Aorta (tissue), 5 donors: ENCODE measurements around the gene CMKLR1. TPM values are rescaled to one million over a fixed set of nuclear protein-coding genes. Genes with fewer than 3 reads are reported as not detected.

Experiments used
- ATAC-seq: fragments of 200-7000 bp; cut with Tn5 transposase; one replicate; pipeline ENCODE4 v1.9.1; 2022; ENCODE audit warnings: moderate library complexity; ENCODE audit not compliant: low FRiP score
- DNase-seq, 2 donors: peaks; one replicate each; pipeline ENCODE4 v3.0.0-alpha.2; 2020
- H3K27ac ChIP-seq, 2 donors: one replicate each; pipeline ENCODE4 v1.5.1; 2013; ENCODE audit warnings: low read length in 2 of 2, mild to moderate bottlenecking in 2 of 2, moderate library complexity in 2 of 2, control low read depth in 1 of 2, inconsistent platforms in 1 of 2, low read depth in 1 of 2
- H3K27me3 ChIP-seq, 2 donors: one replicate each; pipeline ENCODE4 v1.6.1; 2013; ENCODE audit warnings: control low read depth in 1 of 2, low read length in 1 of 2, mild to moderate bottlenecking in 1 of 2, moderate library complexity in 1 of 2; ENCODE audit not compliant: insufficient read depth in 2 of 2, control insufficient read depth in 1 of 2
- H3K36me3 ChIP-seq, 2 donors: one replicate each; pipeline ENCODE4 v1.6.1; 2013; ENCODE audit warnings: control low read depth in 1 of 2, low read length in 1 of 2, mild to moderate bottlenecking in 1 of 2; ENCODE audit not compliant: insufficient read depth in 2 of 2, control insufficient read depth in 1 of 2
- H3K4me1 ChIP-seq, 2 donors: one replicate each; pipeline ENCODE4 v1.6.1; 2013; ENCODE audit warnings: low read length in 2 of 2, control low read depth in 1 of 2, mild to moderate bottlenecking in 1 of 2, moderate library complexity in 1 of 2; ENCODE audit not compliant: insufficient read depth in 2 of 2, control insufficient read depth in 1 of 2
- H3K4me3 ChIP-seq, 2 donors: one replicate each; pipeline ENCODE4 v1.5.1; 2013; ENCODE audit warnings: low read length in 2 of 2, control low read depth in 1 of 2, mild to moderate bottlenecking in 1 of 2
- H3K9me3 ChIP-seq: one replicate; pipeline ENCODE4 v1.6.1; 2013; ENCODE audit warnings: mild to moderate bottlenecking, low read length; ENCODE audit not compliant: control insufficient read depth
- WGBS, 2 donors: extraction: QIAGEN DNeasy Blood & Tissue Kit; methylation state at CpG; one replicate each; pipeline ENCODE4 v1.1.7; 2013; 5-methylcytosine and 5-hydroxymethylcytosine counted together
- intact Hi-C, 2 donors: fragments of 100-400 bp; cut with DNase I; formaldehyde crosslinking; loops; one replicate each; pipeline versions ENCODE4 v1.14.2 to v1.15.0; 2022
- polyA plus RNA-seq, 2 donors: library from polyadenylated mRNA; stranded (reverse); fragments of 200-250 nt; gene quantifications; one replicate each; pipeline ENCODE4 v1.2.3, GENCODE V29; 2013
- total RNA-seq, 2 donors: library from RNA; stranded (reverse); fragmentation: NEBNext Ultra II Directional; extraction: Animal tissue kit (Norgen Biotek cat#: 25700); gene quantifications; one replicate each; pipeline ENCODE4 v1.2.1, GENCODE V29; 2021
- donor health status: healthy with polysubstance abuse.
- donor health status: Bipolar disorder and iron deficiency.
- donor health status: DM: no; HTN: no; CAD: no.
- donor health status: DM: no; HTN: no; CAD: no.
- donor health status: DM: yes; HTN: yes; CAD: no.

CMKLR1 gene
- total and polyA plus RNA-seq, 4 donors, result 9.1 to 55.4 (median 26.8) TPM

DNA sequence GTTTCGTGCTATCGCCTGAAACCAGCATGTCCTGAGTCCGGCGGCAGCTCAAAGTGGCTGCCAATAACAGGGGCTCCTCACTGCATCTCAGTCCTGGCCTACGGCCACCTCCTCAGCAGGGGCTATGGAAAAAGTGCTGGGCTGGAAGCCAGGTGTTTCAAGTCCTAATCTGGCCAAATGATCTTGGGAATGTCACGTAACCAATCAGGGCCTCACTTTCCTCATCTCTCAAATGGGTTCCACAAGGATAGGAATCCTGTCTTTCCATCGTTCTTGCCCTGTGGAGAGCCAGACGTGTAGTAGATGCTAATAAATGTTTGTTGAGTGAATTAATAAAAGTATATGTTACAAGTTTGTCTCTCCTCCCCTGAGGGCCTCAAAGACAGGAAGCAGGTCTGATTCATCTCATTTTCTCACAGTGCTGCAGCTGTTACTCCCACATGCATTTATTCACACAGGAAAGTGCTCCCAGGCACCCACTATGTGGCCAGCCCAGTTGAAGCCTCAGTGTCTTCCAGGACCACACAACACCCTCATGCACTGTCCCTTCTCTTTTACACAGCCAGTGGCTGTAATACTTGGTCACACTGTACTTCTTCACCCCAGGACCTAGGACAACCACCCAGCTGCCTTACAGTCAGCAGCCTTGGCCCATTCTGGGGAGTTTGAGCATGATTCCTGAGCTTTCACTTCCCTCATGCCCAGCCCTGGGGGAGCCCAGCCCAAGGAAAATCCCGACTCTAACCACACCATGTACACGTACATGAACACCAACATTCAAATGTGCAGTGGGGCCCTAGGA, 5.0 kb downstream of the CMKLR1 start:
- Histone ChIP-seq H3K9me3 (no peaks in the 10 kb centered on the region), H3K36me3 (no peaks in the 10 kb centered on the region), H3K4me1 (peaks cover 2 to 4% of the 10 kb centered on the region in 2 donors), H3K27ac (no peak overlapping the region), H3K4me3 (no peak overlapping the region), H3K27me3 (no peaks in the 10 kb centered on the region)
- DNase-seq (peak; percentile 34 to 60), ATAC-seq (no peak)
- intact Hi-C loops, result loop anchor here in 1 of 2 donors (10.0 kb wide), 1 partner anchor 761 kb away; the partner anchor contains the start of genes ALKBH2 and UNG
- WGBS, 2 donors, result 46 to 52% methylated on average over 10 of the region's 10 CpGs

DNA sequence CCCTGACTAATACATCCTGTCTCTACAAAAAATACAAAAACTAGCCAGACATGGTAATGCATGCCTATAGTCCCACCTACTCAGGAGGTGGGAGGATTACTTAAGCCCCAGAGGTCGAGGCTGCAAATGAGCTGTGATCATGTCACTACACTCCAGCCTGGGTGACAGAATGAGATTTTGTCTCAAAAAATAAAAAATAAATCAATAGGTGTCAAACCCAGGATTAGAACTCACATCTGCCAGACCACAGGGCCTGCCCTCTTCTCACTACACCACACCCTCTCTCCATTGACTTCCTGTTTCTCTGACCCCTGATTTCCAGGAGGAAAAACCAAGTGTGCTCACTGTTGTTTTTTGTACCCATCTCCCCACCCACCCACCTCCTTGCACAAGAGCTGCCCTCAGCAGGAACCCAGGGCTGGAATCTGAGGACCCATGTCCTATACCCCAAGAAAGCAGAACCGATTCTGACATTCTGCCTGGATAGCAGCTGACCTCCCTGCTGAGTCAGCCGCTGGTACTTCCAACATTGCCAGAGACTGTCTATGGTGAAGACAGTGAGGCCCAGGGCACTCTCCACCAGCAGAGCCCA, 6.2 kb downstream of the CMKLR1 start:
- Histone ChIP-seq H3K27ac (peak overlapping the region in 1 of 2 donors; percentile 52), H3K4me3 (no peak overlapping the region), H3K36me3 (no peaks in the 10 kb centered on the region), H3K27me3 (no peaks in the 10 kb centered on the region), H3K9me3 (no peaks in the 10 kb centered on the region), H3K4me1 (peaks cover 2 to 4% of the 10 kb centered on the region in 2 donors)
- peak; percentile 45 for ATAC-seq
- 14 to 22% methylated on average over 3 of the region's 3 CpGs for WGBS, 2 donors
- intact Hi-C loops, result loop anchor here in 1 of 2 donors (10.0 kb wide), 1 partner anchor 762 kb away; the partner anchor contains the start of genes ALKBH2 and UNG
- peak in 1 of 2 donors; percentile 90 for DNase-seq

DNA sequence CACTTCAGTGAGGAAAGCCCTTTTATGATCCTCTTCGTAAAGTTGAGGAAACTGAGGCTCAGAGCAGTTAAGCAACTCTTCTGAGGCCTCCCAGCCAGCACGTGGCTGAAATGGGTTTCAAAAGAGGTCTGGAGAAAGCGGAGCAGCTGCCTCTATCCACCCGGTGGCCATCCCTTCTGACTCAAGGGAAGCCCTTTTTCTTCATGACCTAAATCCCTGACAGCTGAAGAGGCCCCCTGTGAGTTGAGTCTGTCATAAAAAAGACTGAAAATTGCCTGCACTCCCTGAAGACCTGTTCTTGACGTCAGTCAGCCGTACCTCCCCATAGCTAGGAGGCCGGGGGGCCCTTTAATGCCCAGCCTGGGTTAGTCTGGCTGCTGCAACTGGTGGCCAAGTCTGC, 10.7 kb downstream of the CMKLR1 start:
- DNase-seq (peak in 1 of 2 donors; percentile 60), ATAC-seq (no peak)
- Histone ChIP-seq H3K4me3 (no peak overlapping the region), H3K9me3 (no peaks in the 10 kb centered on the region), H3K27me3 (no peaks in the 10 kb centered on the region), H3K4me1 (no peaks in the 10 kb centered on the region), H3K36me3 (no peaks in the 10 kb centered on the region), H3K27ac (peak overlapping the region; percentile 14 to 49)
- WGBS, 2 donors, result 79 to 81% methylated on average over 7 of the region's 7 CpGs
- intact Hi-C loops, result no loop called here

DNA sequence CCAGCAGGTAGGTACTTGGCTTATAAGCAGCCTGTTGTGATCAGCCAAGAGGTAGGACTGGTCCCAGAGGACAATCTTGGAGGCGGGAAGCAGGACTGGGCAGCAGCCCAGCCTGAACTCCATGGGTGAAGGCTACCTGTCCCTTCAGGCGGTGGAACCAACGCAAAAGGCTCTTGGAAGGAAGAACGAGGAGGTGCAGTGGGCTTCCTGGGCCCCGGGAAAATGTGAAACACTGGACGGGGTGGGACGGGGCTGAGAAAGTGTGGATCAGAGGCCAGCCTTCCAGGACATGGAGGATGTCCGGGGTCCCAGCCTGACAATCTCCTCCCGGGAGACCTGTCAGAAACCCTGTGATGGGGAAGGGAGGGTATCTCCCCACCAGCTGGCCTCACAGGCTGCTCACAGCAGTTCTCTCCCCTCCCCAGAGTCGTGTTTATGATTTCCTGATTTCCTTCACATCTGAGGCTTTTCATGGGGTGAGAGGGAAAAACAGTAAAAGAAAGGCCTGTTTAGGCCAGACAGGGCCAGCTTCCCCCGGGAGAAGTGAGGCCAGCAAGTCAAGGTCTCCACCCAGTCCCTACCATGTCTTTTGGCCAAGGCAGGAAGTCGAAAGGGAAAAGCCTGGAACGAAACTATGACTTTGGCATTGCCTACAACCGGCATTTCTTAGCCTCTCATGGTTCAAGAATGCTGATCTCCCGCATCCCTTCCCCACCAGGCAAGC, 11.3 kb downstream of the CMKLR1 start:
- no peaks in the 10 kb centered on the region for H3K36me3 ChIP-seq
- DNase-seq (no peak), ATAC-seq (peak; percentile 31)
- H3K27me3 ChIP-seq, result no peaks in the 10 kb centered on the region
- WGBS, 2 donors, result 38 to 41% methylated on average over 15 of the region's 15 CpGs
- intact Hi-C loops, result no loop called here
- no peak overlapping the region for H3K4me3 ChIP-seq
- no peaks in the 10 kb centered on the region for H3K9me3 ChIP-seq
- no peaks in the 10 kb centered on the region for H3K4me1 ChIP-seq
- peak overlapping the region; percentile 14 to 49 for H3K27ac ChIP-seq

DNA sequence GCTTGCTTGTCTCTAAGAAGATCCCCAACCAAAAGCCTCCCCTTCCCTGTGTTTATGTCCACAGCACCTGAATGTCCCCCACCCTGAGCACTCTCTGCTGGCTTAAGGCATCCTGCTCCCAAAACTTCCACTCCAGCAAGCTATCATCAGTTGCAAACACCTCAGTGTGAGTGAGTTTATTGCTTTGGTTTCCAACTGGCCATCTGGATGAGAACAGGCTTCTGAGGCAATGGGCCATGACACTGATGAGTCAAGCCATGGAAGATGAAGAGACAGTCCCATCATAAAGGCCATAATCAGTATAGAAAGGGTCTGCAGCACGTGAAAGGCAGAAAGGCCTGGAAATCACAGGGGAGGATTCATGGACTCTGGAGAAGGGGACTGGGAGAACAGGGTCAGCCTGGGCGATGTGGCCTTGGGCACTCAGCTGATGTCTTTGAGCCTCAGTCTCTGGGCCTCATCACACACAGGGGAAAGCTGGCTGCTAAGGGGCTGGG, 12.8 kb downstream of the CMKLR1 start:
- no peak overlapping the region for H3K27ac ChIP-seq

DNA sequence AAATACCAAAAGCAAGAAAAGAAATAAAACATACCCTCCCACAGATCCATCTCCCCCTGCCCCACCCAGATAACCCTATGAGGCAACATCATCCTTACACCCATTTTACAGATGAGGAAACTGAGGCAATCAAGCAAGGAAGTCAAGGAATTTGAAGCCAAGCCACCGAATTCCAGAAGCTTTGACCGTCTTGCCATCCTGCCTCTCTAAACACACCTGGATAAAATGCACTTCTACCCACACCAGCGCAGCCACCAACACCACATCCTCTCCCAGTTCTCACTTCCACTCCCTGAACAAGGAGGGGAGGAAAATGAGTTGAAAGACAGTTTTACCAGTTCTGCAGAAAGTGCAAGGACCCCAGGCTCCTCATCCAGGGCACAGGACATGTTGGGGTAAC, 13.6 kb downstream of the CMKLR1 start:
- ATAC-seq (no peak), DNase-seq (no peak)
- Histone ChIP-seq H3K4me3 (no peak overlapping the region), H3K9me3 (no peaks in the 10 kb centered on the region), H3K36me3 (no peaks in the 10 kb centered on the region), H3K27ac (no peak overlapping the region), H3K27me3 (no peaks in the 10 kb centered on the region), H3K4me1 (no peaks in the 10 kb centered on the region)
- 95 to 96% methylated on average over 3 of the region's 3 CpGs for WGBS, 2 donors
- intact Hi-C loops, result no loop called here

More for the DNA sequence above, 12.8 kb downstream of the CMKLR1 start:
- intact Hi-C loops, result no loop called here
- no peak for DNase-seq
- Histone ChIP-seq H3K4me1 (no peaks in the 10 kb centered on the region), H3K4me3 (no peak overlapping the region), H3K9me3 (no peaks in the 10 kb centered on the region), H3K27me3 (no peaks in the 10 kb centered on the region), H3K36me3 (no peaks in the 10 kb centered on the region)
- 66 to 85% methylated on average over 2 of the region's 2 CpGs for WGBS, 2 donors
- ATAC-seq, result no peak

DNA sequence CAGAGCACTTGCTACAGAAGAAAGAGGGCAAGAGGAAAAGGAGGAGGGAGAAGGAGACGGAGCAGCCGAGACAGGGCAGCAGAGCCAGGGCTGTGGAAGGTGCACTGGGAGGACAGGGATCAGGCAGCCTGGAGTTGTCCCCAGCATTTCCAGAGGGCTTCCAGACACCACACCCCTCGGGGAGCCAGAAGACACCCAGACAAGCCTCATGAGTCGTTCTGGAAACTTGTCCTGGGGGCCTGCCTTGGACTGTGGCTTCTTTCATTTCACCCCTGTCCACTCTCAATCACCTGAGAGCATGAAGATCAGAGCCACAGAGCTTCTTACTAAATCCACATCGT, 14.1 kb downstream of the CMKLR1 start:
- H3K9me3 ChIP-seq, result no peaks in the 10 kb centered on the region
- no peak overlapping the region for H3K4me3 ChIP-seq
- no peak for DNase-seq
- no peaks in the 10 kb centered on the region for H3K27me3 ChIP-seq
- no peaks in the 10 kb centered on the region for H3K4me1 ChIP-seq
- WGBS, 2 donors, result 28 to 29% methylated on average over 5 of the region's 5 CpGs
- ATAC-seq, result no peak
- intact Hi-C loops, result no loop called here
- peak overlapping the region in 1 of 2 donors; percentile 55 for H3K27ac ChIP-seq
- H3K36me3 ChIP-seq, result no peaks in the 10 kb centered on the region

DNA sequence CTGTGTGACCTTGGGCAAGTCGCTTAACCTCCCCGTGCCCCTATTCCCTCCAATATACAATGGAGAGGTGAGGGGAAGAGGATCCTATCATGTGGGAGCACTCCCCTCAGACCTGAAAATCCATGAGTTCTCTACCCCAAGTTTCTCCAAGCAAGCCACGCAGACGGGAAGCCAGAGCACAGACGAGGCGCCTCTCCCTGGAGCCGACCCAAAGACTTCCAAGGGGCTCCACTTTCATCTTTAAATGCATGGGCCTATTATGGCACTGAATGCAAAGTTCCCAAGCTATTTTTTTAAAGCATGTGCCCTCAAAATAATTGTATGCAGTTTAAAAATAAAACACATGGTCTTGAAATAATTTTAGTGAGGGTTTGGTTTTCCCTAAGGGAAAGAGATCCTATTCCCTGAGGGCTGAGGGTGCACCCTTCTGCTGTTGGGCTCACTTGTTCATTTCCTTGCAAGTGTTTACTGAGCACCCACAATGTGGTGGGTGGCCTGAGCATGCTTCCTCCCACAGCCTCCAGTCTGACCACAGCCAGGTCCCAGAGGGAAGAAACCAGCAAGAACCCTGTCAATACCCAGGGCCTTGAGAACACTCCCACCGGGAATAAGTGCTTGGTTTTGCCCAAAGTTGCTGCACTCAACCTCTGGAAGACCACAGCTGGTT, 14.6 kb downstream of the CMKLR1 start:
- no peak for ATAC-seq
- H3K36me3 ChIP-seq, result no peaks in the 10 kb centered on the region

More for the DNA sequence above, 14.6 kb downstream of the CMKLR1 start:
- H3K9me3 ChIP-seq, result no peaks in the 10 kb centered on the region
- H3K4me3 ChIP-seq, result no peak overlapping the region
- H3K27me3 ChIP-seq, result no peaks in the 10 kb centered on the region
- 49 to 50% methylated on average over 8 of the region's 8 CpGs for WGBS, 2 donors
- peak overlapping the region in 1 of 2 donors; percentile 55 for H3K27ac ChIP-seq
- intact Hi-C loops, result no loop called here
- H3K4me1 ChIP-seq, result no peaks in the 10 kb centered on the region
- DNase-seq, result no peak
